Left ventricle myocardium inferior (tissue), 1 donor: ENCODE data around the gene ANXA9. TPM values are rescaled to one million over a fixed set of nuclear protein-coding genes. Genes with fewer than 3 reads are reported as not detected.

ENCODE experiments used
- DNase-seq: peaks from one replicate; pipeline ENCODE4 v3.0.0-alpha.2; 2020
- H3K27ac ChIP-seq: fragments of 200-600 bp; replicated peaks from 2 replicates; pipeline ENCODE4 v1.8.0; 2021
- H3K27me3 ChIP-seq: fragments of 200-600 bp; 2 replicates; pipeline ENCODE4 v1.8.0; 2021; ENCODE audit warnings: low read depth
- H3K36me3 ChIP-seq: fragments of 200-600 bp; 2 replicates; pipeline ENCODE4 v1.8.0; 2021
- H3K4me1 ChIP-seq: fragments of 200-600 bp; 2 replicates; pipeline ENCODE4 v1.8.0; 2021
- H3K4me3 ChIP-seq: fragments of 200-600 bp; 2 replicates; pipeline ENCODE4 v1.8.0; 2021; ENCODE audit warnings: mild to moderate bottlenecking, moderate library complexity
- H3K9me3 ChIP-seq: fragments of 200-600 bp; replicated peaks from 2 replicates; pipeline ENCODE4 v1.8.0; 2021
- intact Hi-C: fragments of 100-400 bp; cut with micrococcal nuclease; formaldehyde crosslinking; loops from one replicate; pipeline ENCODE4 v1.11.0; 2022
- total RNA-seq: library from RNA; stranded (reverse); fragmentation: NEBNext Ultra II Directional; extraction: Animal tissue kit (Norgen Biotek cat#: 25700); gene quantifications from one replicate; pipeline ENCODE4 v1.2.1, GENCODE V29; 2021
- TF ChIP-seq, protein P1 (sequence below): fragments of 200-600 bp; IDR thresholded peaks from 2 replicates; pipeline ENCODE4 v1.8.0; 2021; ENCODE audit warnings: antibody characterized with exemption, mild to moderate bottlenecking, borderline replicate concordance
- donor health status: DM: no; HTN: yes; CAD: no; lungs with severe emphysema.

The ANXA9 gene
- total RNA-seq, 1 donor from 2014 or later = 0.14 TPM

- intact Hi-C loops = no loop called here
- TF ChIP-seq, protein P1, sequence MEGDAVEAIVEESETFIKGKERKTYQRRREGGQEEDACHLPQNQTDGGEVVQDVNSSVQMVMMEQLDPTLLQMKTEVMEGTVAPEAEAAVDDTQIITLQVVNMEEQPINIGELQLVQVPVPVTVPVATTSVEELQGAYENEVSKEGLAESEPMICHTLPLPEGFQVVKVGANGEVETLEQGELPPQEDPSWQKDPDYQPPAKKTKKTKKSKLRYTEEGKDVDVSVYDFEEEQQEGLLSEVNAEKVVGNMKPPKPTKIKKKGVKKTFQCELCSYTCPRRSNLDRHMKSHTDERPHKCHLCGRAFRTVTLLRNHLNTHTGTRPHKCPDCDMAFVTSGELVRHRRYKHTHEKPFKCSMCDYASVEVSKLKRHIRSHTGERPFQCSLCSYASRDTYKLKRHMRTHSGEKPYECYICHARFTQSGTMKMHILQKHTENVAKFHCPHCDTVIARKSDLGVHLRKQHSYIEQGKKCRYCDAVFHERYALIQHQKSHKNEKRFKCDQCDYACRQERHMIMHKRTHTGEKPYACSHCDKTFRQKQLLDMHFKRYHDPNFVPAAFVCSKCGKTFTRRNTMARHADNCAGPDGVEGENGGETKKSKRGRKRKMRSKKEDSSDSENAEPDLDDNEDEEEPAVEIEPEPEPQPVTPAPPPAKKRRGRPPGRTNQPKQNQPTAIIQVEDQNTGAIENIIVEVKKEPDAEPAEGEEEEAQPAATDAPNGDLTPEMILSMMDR = no peak
- DNase-seq = no peak
- Histone ChIP-seq H3K4me3 (peak overlapping the region; percentile 34), H3K36me3 (peaks cover 9% of the 10 kb centered on the region), H3K9me3 (no peaks in the 10 kb centered on the region), H3K27ac (peak overlapping the region; percentile 94), H3K27me3 (no peaks in the 10 kb centered on the region), H3K4me1 (peaks cover 70% of the 10 kb centered on the region)
Measured at GRCh38 chr1:151013518-151013917, 31.4 kb downstream of the ANXA9 start.

GRCh38 chr1:151024540-151025146 is 42.6 kb downstream of the ANXA9 start:
- Histone ChIP-seq H3K4me1 (peaks cover 25% of the 10 kb centered on the region), H3K4me3 (no peak overlapping the region), H3K27ac (peak overlapping the region; percentile 85), H3K9me3 (no peaks in the 10 kb centered on the region), H3K36me3 (peaks cover 47% of the 10 kb centered on the region), H3K27me3 (no peaks in the 10 kb centered on the region)
- DNase-seq = peak; percentile 78
- intact Hi-C loops = no loop called here
- TF ChIP-seq, protein P1 = peak; percentile 78

- no peak for DNase-seq
- H3K9me3 ChIP-seq = no peaks in the 10 kb centered on the region
- TF ChIP-seq, protein P1 = no peak
- no peaks in the 10 kb centered on the region for H3K27me3 ChIP-seq
- H3K4me1 ChIP-seq = peaks cover 25% of the 10 kb centered on the region
- intact Hi-C loops = no loop called here
- peaks cover 63% of the 10 kb centered on the region for H3K36me3 ChIP-seq
- no peak overlapping the region for H3K4me3 ChIP-seq
- H3K27ac ChIP-seq = no peak overlapping the region
Measured at GRCh38 chr1:151026460-151026859, 44.4 kb downstream of the ANXA9 start.

- intact Hi-C loops = no loop called here
- peaks cover 77% of the 10 kb centered on the region for H3K36me3 ChIP-seq
- TF ChIP-seq, protein P1 = no peak
Measured at GRCh38 chr1:151032164-151032563, 50.1 kb downstream of the ANXA9 start.

GRCh38 chr1:151035167-151035566 is 53.1 kb downstream of the ANXA9 start:
- Histone ChIP-seq H3K27me3 (no peaks in the 10 kb centered on the region), H3K4me1 (peaks cover 29% of the 10 kb centered on the region), H3K27ac (peak overlapping the region; percentile 47), H3K4me3 (no peak overlapping the region), H3K9me3 (no peaks in the 10 kb centered on the region), H3K36me3 (peaks cover 50% of the 10 kb centered on the region)
- TF ChIP-seq, protein P1 = no peak
- intact Hi-C loops = no loop called here
- DNase-seq = no peak

More at GRCh38 chr1:151032164-151032563, 50.1 kb downstream of the ANXA9 start:
- DNase-seq = no peak
- H3K27ac ChIP-seq = no peak overlapping the region
- no peak overlapping the region for H3K4me3 ChIP-seq
- no peaks in the 10 kb centered on the region for H3K9me3 ChIP-seq
- no peaks in the 10 kb centered on the region for H3K27me3 ChIP-seq
- peaks cover 23% of the 10 kb centered on the region for H3K4me1 ChIP-seq
